ENCODE data around the gene ATRNL1. TPM values are rescaled to one million over a fixed set of nuclear protein-coding genes. Genes with fewer than 3 reads are reported as not detected.
"Not testable (repeated sequence)": the region's sequence is repeated elsewhere in the genome, so short reads cannot be mapped to it uniquely, and the experiment has no call there.

Gene ATRNL1
- total RNA-seq, 4 donors from 2014 or later, result 0.34 to 1.1 (median 0.55) TPM

GRCh38 chr10:115239761-115240160 is 146.6 kb downstream of the ATRNL1 start:
- DNase-seq (ENCODE audit: low spot score in 2 of 2), result no peak
- intact Hi-C loops (cut with DNase I; ENCODE audit: low total_unique reads), result no loop called here
- WGBS, 2 donors, result 81 to 83% methylated on average over 2 of the region's 2 CpGs
- no peak overlapping the region for H3K4me3 ChIP-seq (ENCODE audit: low read depth, poor library complexity, severe bottlenecking)
- no peak for TF ChIP-seq CTCF (IDR thresholded peaks at IDR 0.05)
- TF ChIP-seq POLR2A (IDR thresholded peaks at IDR 0.05), result no peak

- DNase-seq (ENCODE audit: low spot score in 2 of 2), result no peak
- intact Hi-C loops (cut with DNase I; ENCODE audit: low total_unique reads), result no loop called here
- TF ChIP-seq CTCF (IDR thresholded peaks at IDR 0.05) (no peak), POLR2A (IDR thresholded peaks at IDR 0.05) (no peak)
These were observed 157.6 kb downstream of the ATRNL1 start for GRCh38 chr10:115250784-115251183.

GRCh38 chr10:115253765-115254164 is 160.6 kb downstream of the ATRNL1 start:
- H3K4me3 ChIP-seq (ENCODE audit: low read depth, poor library complexity, severe bottlenecking); intact Hi-C loops (cut with DNase I; ENCODE audit: low total_unique reads); DNase-seq (ENCODE audit: low spot score in 2 of 2): not testable (repeated sequence)
- 93 to 100% methylated on average over 1 of the region's 1 CpG for WGBS, 2 donors

More at GRCh38 chr10:115250784-115251183, 157.6 kb downstream of the ATRNL1 start:
- no peak overlapping the region for H3K4me3 ChIP-seq (ENCODE audit: low read depth, poor library complexity, severe bottlenecking)
- WGBS, 2 donors, result 93 to 96% methylated on average over 3 of the region's 3 CpGs

- 84 to 87% methylated on average over 3 of the region's 3 CpGs for WGBS, 2 donors
- TF ChIP-seq CTCF (IDR thresholded peaks at IDR 0.05) (no peak), POLR2A (IDR thresholded peaks at IDR 0.05) (no peak)
- DNase-seq (ENCODE audit: low spot score in 2 of 2), result no peak
- no peak overlapping the region for H3K4me3 ChIP-seq (ENCODE audit: low read depth, poor library complexity, severe bottlenecking)
- intact Hi-C loops (cut with DNase I; ENCODE audit: low total_unique reads), result no loop called here
These were observed 179.3 kb downstream of the ATRNL1 start for GRCh38 chr10:115272482-115272881.

- WGBS, 2 donors, result 51 to 60% methylated on average over 2 of the region's 2 CpGs
- DNase-seq (ENCODE audit: low spot score in 2 of 2), result no peak
- TF ChIP-seq CTCF (IDR thresholded peaks at IDR 0.05) (no peak), POLR2A (IDR thresholded peaks at IDR 0.05) (no peak)
- no peak overlapping the region for H3K4me3 ChIP-seq (ENCODE audit: low read depth, poor library complexity, severe bottlenecking)
- intact Hi-C loops (cut with DNase I; ENCODE audit: low total_unique reads), result no loop called here
These were observed 185.1 kb downstream of the ATRNL1 start for GRCh38 chr10:115278294-115278693.

GRCh38 chr10:115295213-115295805 is 202.1 kb downstream of the ATRNL1 start:
- no peak overlapping the region for H3K4me3 ChIP-seq (ENCODE audit: low read depth, poor library complexity, severe bottlenecking)
- DNase-seq (ENCODE audit: low spot score in 2 of 2), result no peak
- 75 to 84% methylated on average over 5 of the region's 5 CpGs for WGBS, 2 donors
- TF ChIP-seq CTCF (IDR thresholded peaks at IDR 0.05) (no peak), POLR2A (IDR thresholded peaks at IDR 0.05) (no peak)
- intact Hi-C loops (cut with DNase I; ENCODE audit: low total_unique reads), result no loop called here
